K562 (cell line): Measurements from ENCODE around the gene SYT8. TPM values are rescaled to one million over a fixed set of nuclear protein-coding genes. Genes with fewer than 3 reads are reported as not detected.

Source experiments
- ATAC-seq: fragments of 200-7000 bp; cut with Tn5 transposase; 3 replicates; pipeline ENCODE4 v1.9.1; 2020; ENCODE audit warnings: moderate library complexity
- BruUV-seq: library from RNA; stranded (reverse); fragments of 400-500 nt; replicated peaks from 2 replicates; lab custom pipeline; 2021; lab: Mats Ljungman, UMichigan
- CTCF ChIA-PET: fragments of 300-600 bp; formaldehyde crosslinking; extraction: SDS; loops from one replicate; lab custom pipeline; 2021; ENCODE audit warnings: low intra/inter-chr PET ratio; lab: Yijun Ruan, JAX
- POLR2A ChIA-PET: fragments of 300-600, 350-650 bp; sonication (Branson Sonifier 250); formaldehyde crosslinking; extraction: SDS; loops from one replicate; lab custom pipeline; 2021; ENCODE audit warnings: antibody characterized with exemption, inconsistent platforms; lab: Yijun Ruan, JAX
- DNase-seq, 4 experiments: peaks; one replicate each; pipeline versions ENCODE4 v3.0.0 to v3.0.0-alpha.2; 2011 to 2018; ENCODE audit warnings: low spot score in 3 of 4, mixed read lengths in 3 of 4; ENCODE audit errors: extremely low read depth in 1 of 4
- FAIRE-seq: peaks from 2 replicates; lab custom pipeline; 2011; peaks lifted over from hg19 to GRCh38; lab: Jason Lieb, UNC
- H2AFZ ChIP-seq: 2 replicates; pipeline ENCODE4 v1.6.0; 2011; ENCODE audit warnings: low read depth, low read length, control low read depth, inconsistent platforms
- H3K27ac ChIP-seq: fragments of 200-600 bp; 3 replicates; pipeline ENCODE4 v1.8.0; 2011; ENCODE audit warnings: low read depth, mild to moderate bottlenecking, control low read depth, inconsistent platforms, low read length, moderate library complexity, mixed read lengths; ENCODE audit errors: extremely low read depth
- H3K27me3 ChIP-seq, 2 experiments: fragments of 300-600 bp in 1 of 2; 2 replicates in 1 of 2; 3 replicates in 1 of 2; pipeline versions ENCODE4 v1.6.0 to v1.8.0; 2011; ENCODE audit warnings: inconsistent platforms in 2 of 2, low read length in 2 of 2, mild to moderate bottlenecking in 1 of 2, mixed read lengths in 1 of 2, moderate library complexity in 1 of 2; ENCODE audit not compliant: control insufficient read depth in 2 of 2, insufficient read depth in 2 of 2
- H3K36me3 ChIP-seq: fragments of 300-600 bp; 3 replicates; pipeline ENCODE4 v1.8.0; 2011; ENCODE audit warnings: mild to moderate bottlenecking, low read length, inconsistent platforms; ENCODE audit not compliant: control insufficient read depth, insufficient read depth
- H3K4me1 ChIP-seq, 2 experiments: fragments of 200-600 bp in 1 of 2; replicated peaks in 1 of 2; 2 replicates in 1 of 2; 3 replicates in 1 of 2; pipeline versions ENCODE4 v1.5.1 to v1.8.0; 2011; ENCODE audit warnings: inconsistent platforms in 2 of 2, low read length in 2 of 2, mild to moderate bottlenecking in 1 of 2, mixed read lengths in 1 of 2, moderate library complexity in 1 of 2; ENCODE audit not compliant: control insufficient read depth in 2 of 2, insufficient read depth in 2 of 2
- H3K4me2 ChIP-seq: 2 replicates; pipeline ENCODE4 v1.6.1; 2011; ENCODE audit warnings: low read length, control low read depth, inconsistent platforms, mixed read lengths; ENCODE audit not compliant: insufficient read depth
- H3K4me3 ChIP-seq: fragments of 200-600 bp; sonication (generic), shearing (Covaris generic); 2 replicates; pipeline ENCODE4 v1.5.1; 2016; ENCODE audit warnings: control low read depth, inconsistent platforms
- H3K79me2 ChIP-seq: fragments of 200-600 bp; 3 replicates; pipeline ENCODE4 v1.8.0; 2011; ENCODE audit warnings: low read length, inconsistent platforms; ENCODE audit not compliant: control insufficient read depth, insufficient read depth
- H3K9ac ChIP-seq, 2 experiments: 2 replicates each; pipeline versions ENCODE4 v1.6.0 to v1.6.1; 2011; ENCODE audit warnings: low read depth in 2 of 2, low read length in 2 of 2, control low read depth in 1 of 2, inconsistent platforms in 1 of 2, mild to moderate bottlenecking in 1 of 2, mixed read lengths in 1 of 2; ENCODE audit not compliant: insufficient read depth in 1 of 2
- H3K9me1 ChIP-seq: one replicate; pipeline ENCODE4 v1.6.0; 2011; ENCODE audit warnings: inconsistent platforms, mild to moderate bottlenecking, low read length, moderate library complexity; ENCODE audit not compliant: control insufficient read depth, insufficient read depth
- H3K9me3 ChIP-seq: replicated peaks from 2 replicates; pipeline ENCODE4 v1.5.1; 2011; ENCODE audit warnings: low read depth, low read length, inconsistent platforms; ENCODE audit not compliant: control insufficient read depth, insufficient read depth
- H4K20me1 ChIP-seq: replicated peaks from 2 replicates; pipeline ENCODE4 v1.6.1; 2011; ENCODE audit warnings: low read length, inconsistent platforms, mixed read lengths; ENCODE audit not compliant: control insufficient read depth, insufficient read depth
- CBFA2T3 ChIP-seq: fragments of 450-650 bp; IDR thresholded peaks from 2 replicates; pipeline ENCODE4 v1.6.1; 2017
- CCNT2 ChIP-seq: IDR thresholded peaks from 2 replicates; pipeline ENCODE4 v1.6.1; 2011; ENCODE audit warnings: borderline replicate concordance, low read depth, mild to moderate bottlenecking, moderate library complexity, mixed read lengths, low read length; ENCODE audit not compliant: insufficient read length; ENCODE audit errors: extremely low read depth
- CHD1 ChIP-seq: fragments of 200-600 bp; sonication (generic); IDR thresholded peaks from one replicate; pipeline ENCODE4 v1.6.1; 2012; ENCODE audit warnings: mild to moderate bottlenecking, moderate library complexity, low read length, inconsistent platforms
- E2F8 ChIP-seq: fragments of 450-650 bp; IDR thresholded peaks from 2 replicates; pipeline ENCODE4 v1.7.1; 2018; ENCODE audit warnings: mild to moderate bottlenecking, low read depth; ENCODE audit not compliant: partially characterized antibody
- EWSR1 ChIP-seq: fragments of 450-650 bp; IDR thresholded peaks from 2 replicates; pipeline ENCODE4 v1.6.1; 2018; ENCODE audit warnings: borderline replicate concordance, mild to moderate bottlenecking, low read depth, moderate library complexity; ENCODE audit not compliant: partially characterized antibody
- FOXK2 ChIP-seq, 2 experiments: fragments of 450-650 bp; IDR thresholded peaks in 1 of 2; conservative IDR thresholded peaks in 1 of 2; 2 replicates each; pipeline ENCODE4 v1.6.1; 2016; ENCODE audit warnings: low read depth in 2 of 2, mild to moderate bottlenecking in 1 of 2
- HDAC3 ChIP-seq: fragments of 450-650 bp; IDR thresholded peaks from 2 replicates; pipeline ENCODE4 v1.6.1; 2018; ENCODE audit warnings: borderline replicate concordance, mild to moderate bottlenecking, moderate library complexity; ENCODE audit not compliant: partially characterized antibody
- NR2F6 ChIP-seq: fragments of 450-650 bp; formaldehyde crosslinking; IDR thresholded peaks from 2 replicates; pipeline ENCODE4 v1.4.0; 2020; ENCODE audit warnings: mild to moderate bottlenecking
- TAL1 ChIP-seq: fragments of 450-650 bp; IDR thresholded peaks from 2 replicates; pipeline ENCODE4 v1.6.1; 2016; ENCODE audit warnings: mild to moderate bottlenecking
- TSC22D4 ChIP-seq: fragments of 450-650 bp; IDR thresholded peaks from 2 replicates; pipeline ENCODE4 v1.6.1; 2016; ENCODE audit warnings: missing genetic modification characterization, missing biosample characterization, control low read depth
- YY1 ChIP-seq, 3 experiments: IDR thresholded peaks; 2 replicates each; pipeline ENCODE4 v1.6.1; 2011; ENCODE audit warnings: low read length in 2 of 3, mild to moderate bottlenecking in 2 of 3, moderate library complexity in 2 of 3, borderline replicate concordance in 1 of 3, control low read depth in 1 of 3, low read depth in 1 of 3; ENCODE audit not compliant: insufficient read depth in 3 of 3, insufficient replicate concordance in 2 of 3, control insufficient read depth in 1 of 3, insufficient read length in 1 of 3; ENCODE audit errors: extremely low read depth in 1 of 3
- ZNF436 ChIP-seq: fragments of 250-450, 450-650 bp; sonication (Bioruptor Pico); formaldehyde crosslinking; IDR thresholded peaks from 2 replicates; pipeline ENCODE4 v1.7.0; 2020; ENCODE audit warnings: mild to moderate bottlenecking
- ZNF77 ChIP-seq: fragments of 250-450 bp; sonication (Bioruptor Pico); IDR thresholded peaks from 2 replicates; pipeline ENCODE4 v1.5.0; 2020
- ZNF780A ChIP-seq: fragments of 250-450 bp; sonication (Bioruptor Pico); IDR thresholded peaks from 2 replicates; pipeline ENCODE4 v1.5.0; 2021; ENCODE audit warnings: mild to moderate bottlenecking
- WGBS: fragments of 100-300 bp; shearing (Covaris generic); methylation state at CpG from one replicate; pipeline ENCODE4 v1.1.6; 2016; ENCODE audit warnings: low coverage, mixed read lengths; ENCODE audit not compliant: insufficient coverage; ENCODE audit errors: missing lambda C conversion rate; 5-methylcytosine and 5-hydroxymethylcytosine counted together
- in situ Hi-C: fragments of 300-500 bp; cut with MboI; formaldehyde crosslinking; loops from 4 replicates; pipeline ENCODE4 v1.15.0; 2018; ENCODE audit warnings: inconsistent platforms, mixed read lengths
- intact Hi-C: fragments of 100-400 bp; cut with micrococcal nuclease; formaldehyde crosslinking; loops from 2 replicates; pipeline ENCODE4 v1.14.2; 2022
- polyA plus RNA-seq, 8 experiments: library from polyadenylated mRNA; depleted of rRNA in 4 of 8; stranded (reverse) in 5 of 8; unstranded in 3 of 8; fragments of >200 nt; fragmentation: Nextera tagmentation in 2 of 8; fragmentation: Illumina TruSeq in 1 of 8; extraction: Ambion mirVana in 2 of 8; extraction: Trizol in 1 of 8; gene quantifications; 2 replicates each; pipeline versions ENCODE4 v1.2.1 to v1.2.3, GENCODE V29; 2011 to 2014; ENCODE audit warnings: inconsistent platforms in 1 of 8, missing spikeins in 1 of 8
- total RNA-seq, 7 experiments: library from RNA; depleted of rRNA in 6 of 7; stranded (reverse); fragments of >200 nt in 6 of 7; fragmentation: Illumina TruSeq in 2 of 7; extraction: Trizol in 2 of 7; gene quantifications; 2 replicates each; pipeline versions ENCODE4 v1.2.1 to v1.2.3, GENCODE V29; 2011 to 2021; ENCODE audit warnings: low replicate concordance in 1 of 7

The SYT8 gene
- total and polyA plus RNA-seq, 9 of the 15 experiments (the other 6 are each of a cell fraction or from before 2014, with no cell fraction given), result not detected

- no peak for TF ChIP-seq CHD1
- no peak for TF ChIP-seq TSC22D4
- no peak for TF ChIP-seq TAL1
- TF ChIP-seq ZNF780A (CRISPR knock-in tag), result no peak
- no peak for TF ChIP-seq ZNF77 (CRISPR knock-in tag)
- TF ChIP-seq, all 486 proteins: peak for 0
Measured at GRCh38 chr11:1834062-1834610, 654 bp upstream of the SYT8 start (continued).

- in situ Hi-C loops, result no loop called here
- Histone ChIP-seq H3K9me1 (no peaks in the 10 kb centered on the region), H3K9ac (no peak overlapping the region), H3K36me3 (no peaks in the 10 kb centered on the region), H4K20me1 (peaks cover 16% of the 10 kb centered on the region), H3K4me3 (no peak overlapping the region), H2AFZ (no peak overlapping the region), H3K79me2 (no peaks in the 10 kb centered on the region), H3K27me3 (peaks cover 3 to 52% of the 10 kb centered on the region in 2 experiments; a peak in 4 of 5 replicates), H3K4me2 (no peak overlapping the region), H3K27ac (no peak overlapping the region), H3K9me3 (no peaks in the 10 kb centered on the region), H3K4me1 (peaks cover 0 to 54% of the 10 kb centered on the region in 2 experiments; a peak in 2 of 5 replicates)
- CTCF ChIA-PET, result interaction anchor here (0.7 kb wide), 1 partner anchor 142 kb away, joined by 3 read pairs; no protein-coding TSS in a partner anchor
- WGBS, result 4% methylated on average over 12 of the region's 12 CpGs
- FAIRE-seq (no peak), ATAC-seq (no peak), DNase-seq (no peak)
- BruUV-seq, result no TSS peak
- intact Hi-C loops, result loop anchor here (2.0 kb wide), 1 partner anchor 47 kb away; no protein-coding TSS in a partner anchor
- POLR2A ChIA-PET, result no interaction called here
- TF ChIP-seq HDAC3 (no peak), FOXK2 (conservative IDR thresholded peaks at IDR 0.05 in 1 of 2, IDR thresholded peaks at IDR 0.05 in 1 of 2; ENCODE audit: low read depth in 2 of 2) (no peak), ZNF436 (CRISPR knock-in tag) (no peak), CBFA2T3 (no peak), EWSR1 (no peak), CCNT2 (no peak), NR2F6 (no peak), YY1 (IDR thresholded peaks at IDR 0.05; ENCODE audit: borderline replicate concordance in 1 of 3, control insufficient read depth in 1 of 3, extremely low read depth in 1 of 3, insufficient read depth in 3 of 3, insufficient read length in 1 of 3, insufficient replicate concordance in 2 of 3, low read depth in 1 of 3, low read length in 2 of 3) (no peak), E2F8 (no peak)
Measured at GRCh38 chr11:1835671-1836010, 851 bp downstream of the SYT8 start.
